ENCODE measurements around the gene MTERF2.

The MTERF2 gene

DNA sequence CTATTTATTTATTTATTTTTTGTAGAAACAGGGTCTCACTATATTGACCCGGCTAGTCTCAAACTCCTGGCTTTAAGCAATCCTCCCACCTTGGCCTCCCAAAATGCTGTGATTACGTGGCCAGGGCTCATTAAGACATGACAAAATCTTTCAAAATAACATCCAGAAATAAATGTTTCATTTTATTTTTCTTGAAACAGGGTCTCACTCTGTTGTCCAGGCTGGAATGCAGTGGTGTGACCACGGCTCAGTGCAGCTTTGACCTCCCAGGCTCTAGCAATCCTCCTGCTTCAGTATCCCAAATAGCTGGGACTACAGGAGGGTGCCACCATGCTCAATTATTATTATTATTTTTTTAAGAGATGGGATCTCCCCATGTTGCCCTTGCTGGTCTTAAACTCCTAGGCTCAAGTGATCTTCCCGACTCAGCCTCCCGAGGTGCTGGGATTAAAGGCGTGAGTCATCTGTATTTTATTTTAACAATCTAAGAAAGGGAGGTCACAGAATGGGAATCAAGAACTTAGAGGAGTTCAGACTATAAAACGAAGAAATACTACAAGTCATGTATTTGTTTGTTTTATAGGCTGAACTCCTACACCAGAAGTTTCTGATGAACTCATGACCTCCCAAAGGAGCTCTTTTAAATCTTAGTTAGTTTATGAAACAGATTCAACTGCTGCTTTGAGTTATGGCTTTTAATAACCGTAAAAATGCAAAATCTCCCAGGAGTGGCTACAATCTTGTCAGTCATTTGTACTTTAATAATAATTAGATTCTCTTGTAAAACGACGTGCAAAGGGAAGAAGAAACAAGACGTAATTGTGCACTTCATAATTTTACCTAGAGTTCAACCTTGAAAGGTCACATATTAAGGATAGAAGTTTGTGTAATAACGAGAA, 33.3 kb downstream of the MTERF2 start:
- no peak for DNase-seq

DNA sequence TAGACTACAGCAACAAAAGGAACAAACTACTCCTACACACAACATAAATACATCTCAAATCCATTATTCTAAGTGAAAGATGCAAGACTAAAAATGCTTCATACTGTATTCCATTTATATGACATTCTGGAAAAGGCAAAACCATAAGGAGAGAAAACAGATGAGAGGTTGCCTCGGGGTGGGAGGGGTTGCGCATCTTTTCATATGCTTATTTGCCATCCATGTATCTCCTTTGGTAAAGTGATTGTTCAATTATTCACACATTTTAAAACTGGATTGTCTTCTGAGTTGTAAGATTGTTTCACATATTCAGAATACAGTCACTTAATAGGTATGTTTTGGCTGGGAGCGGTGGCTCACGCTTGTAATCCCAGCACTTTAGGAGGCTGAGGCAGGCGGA, 36.4 kb downstream of the MTERF2 start:
- DNase-seq, result no peak

GRCh38 chr12:106947461-106947860, 39.5 kb downstream of the MTERF2 start:
- no peak for DNase-seq

DNA sequence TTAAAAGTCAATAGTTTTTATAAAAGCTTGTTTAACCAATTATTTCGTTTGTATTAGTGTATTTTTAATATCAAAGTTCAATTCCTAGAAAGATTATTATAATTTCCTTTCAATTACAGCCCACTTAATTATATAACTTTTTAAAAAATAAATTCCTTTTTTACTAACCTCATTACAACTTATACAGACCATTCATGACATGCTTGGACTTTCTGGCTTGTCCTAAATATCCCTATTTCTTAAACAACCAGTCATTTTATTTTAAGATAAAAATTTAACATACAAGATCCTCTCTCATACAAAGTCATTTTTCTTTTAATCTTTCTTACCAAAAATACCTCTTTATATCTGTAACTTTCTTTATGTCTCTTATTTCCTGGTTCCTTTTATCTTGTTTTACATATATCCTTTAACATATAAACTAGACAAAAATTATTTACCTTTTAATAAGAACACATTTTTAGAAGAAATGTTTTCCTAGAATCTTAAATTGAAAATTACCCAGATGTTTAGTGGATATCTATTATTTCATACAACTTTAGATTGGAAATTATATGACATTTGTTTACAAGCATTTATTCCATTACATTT, 41.6 kb downstream of the MTERF2 start:
- DNase-seq, result no peak

DNA sequence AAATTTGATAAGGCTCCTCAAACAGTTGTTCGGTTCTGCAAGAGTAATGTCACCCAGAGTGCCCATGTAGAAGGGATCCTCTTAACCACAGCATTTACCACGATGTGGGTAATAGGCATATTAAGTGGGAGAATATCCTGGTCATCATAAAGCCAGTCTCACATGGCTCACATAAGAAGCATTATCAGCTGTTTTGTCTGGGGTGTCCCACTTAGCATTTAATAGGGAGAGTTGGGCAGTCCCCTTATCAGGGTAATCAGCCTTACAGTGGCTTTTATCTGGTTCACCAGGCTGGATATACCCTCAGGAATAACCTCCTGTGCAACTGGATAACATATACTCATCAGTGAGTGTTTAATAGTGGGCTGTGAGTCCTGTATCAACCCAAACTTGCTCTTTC, 44.2 kb downstream of the MTERF2 start:
- no peak for DNase-seq

GRCh38 chr12:106941481-106942156, 45.3 kb downstream of the MTERF2 start:
- DNase-seq, result no peak

DNA sequence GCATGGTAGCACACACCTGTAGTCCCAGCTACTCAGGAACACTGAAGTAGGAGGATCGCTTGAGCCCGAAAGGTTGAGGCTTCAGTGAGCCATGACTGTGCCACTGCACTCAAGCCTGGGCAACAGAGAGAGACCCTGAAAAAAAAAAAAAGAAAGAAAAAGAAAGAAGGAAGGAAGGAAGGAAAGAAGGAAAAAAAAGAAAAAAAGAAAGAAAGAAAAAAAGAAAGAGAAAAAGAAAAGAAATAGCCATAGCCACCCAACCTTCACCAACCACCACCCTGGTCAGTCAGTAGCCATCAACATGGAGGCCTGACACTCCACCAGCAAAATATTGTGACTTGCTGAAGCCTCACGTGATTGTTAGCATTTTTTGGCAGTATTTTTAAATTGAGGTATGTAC, 52.7 kb downstream of the MTERF2 start:
- DNase-seq, result no peak

Measured in stimulated activated CD4-positive, alpha-beta T cell treated with anti-CD3 and anti-CD28 coated beads, Interleukin-4, amount 100 ng/mL, for 24 hours (primary cell).